Measurements from ENCODE around the gene PLEKHJ1.

The PLEKHJ1 gene

GRCh38 chr19:2230033-2230531 lies 6.0 kb downstream of the PLEKHJ1 start:
- no peaks in the 10 kb centered on the region for H3K4me1 ChIP-seq (ENCODE audit: control insufficient read depth, insufficient read depth, low read length, poor library complexity, severe bottlenecking)
- H3K27ac ChIP-seq (ENCODE audit: low read depth, low read length, severe bottlenecking) = peak overlapping the region; percentile 10
- 97% methylated on average over 43 of the region's 43 CpGs for WGBS, 2 experiments (ENCODE audit: insufficient coverage in 2 of 2)
- H3K9me3 ChIP-seq (ENCODE audit: control insufficient read depth, low read length) = no peaks in the 10 kb centered on the region
- H3K4me3 ChIP-seq (ENCODE audit: extremely low read depth, insufficient read depth, low read length, poor library complexity, severe bottlenecking) = no peak overlapping the region
- H3K36me3 ChIP-seq (ENCODE audit: control insufficient read depth, insufficient read depth, low read length) = peaks cover 67% of the 10 kb centered on the region

GRCh38 chr19:2229103-2230032 lies 6.8 kb downstream of the PLEKHJ1 start:
- Histone ChIP-seq H3K4me3 (ENCODE audit: extremely low read depth, insufficient read depth, low read length, poor library complexity, severe bottlenecking) (no peak overlapping the region), H3K36me3 (ENCODE audit: control insufficient read depth, insufficient read depth, low read length) (peaks cover 70% of the 10 kb centered on the region), H3K9me3 (ENCODE audit: control insufficient read depth, low read length) (no peaks in the 10 kb centered on the region), H3K27ac (ENCODE audit: low read depth, low read length, severe bottlenecking) (no peak overlapping the region), H3K4me1 (ENCODE audit: control insufficient read depth, insufficient read depth, low read length, poor library complexity, severe bottlenecking) (no peaks in the 10 kb centered on the region)
- 95 to 97% methylated on average over 35 to 39 of the region's 45 CpGs for WGBS, 2 experiments (ENCODE audit: insufficient coverage in 2 of 2)

DNA sequence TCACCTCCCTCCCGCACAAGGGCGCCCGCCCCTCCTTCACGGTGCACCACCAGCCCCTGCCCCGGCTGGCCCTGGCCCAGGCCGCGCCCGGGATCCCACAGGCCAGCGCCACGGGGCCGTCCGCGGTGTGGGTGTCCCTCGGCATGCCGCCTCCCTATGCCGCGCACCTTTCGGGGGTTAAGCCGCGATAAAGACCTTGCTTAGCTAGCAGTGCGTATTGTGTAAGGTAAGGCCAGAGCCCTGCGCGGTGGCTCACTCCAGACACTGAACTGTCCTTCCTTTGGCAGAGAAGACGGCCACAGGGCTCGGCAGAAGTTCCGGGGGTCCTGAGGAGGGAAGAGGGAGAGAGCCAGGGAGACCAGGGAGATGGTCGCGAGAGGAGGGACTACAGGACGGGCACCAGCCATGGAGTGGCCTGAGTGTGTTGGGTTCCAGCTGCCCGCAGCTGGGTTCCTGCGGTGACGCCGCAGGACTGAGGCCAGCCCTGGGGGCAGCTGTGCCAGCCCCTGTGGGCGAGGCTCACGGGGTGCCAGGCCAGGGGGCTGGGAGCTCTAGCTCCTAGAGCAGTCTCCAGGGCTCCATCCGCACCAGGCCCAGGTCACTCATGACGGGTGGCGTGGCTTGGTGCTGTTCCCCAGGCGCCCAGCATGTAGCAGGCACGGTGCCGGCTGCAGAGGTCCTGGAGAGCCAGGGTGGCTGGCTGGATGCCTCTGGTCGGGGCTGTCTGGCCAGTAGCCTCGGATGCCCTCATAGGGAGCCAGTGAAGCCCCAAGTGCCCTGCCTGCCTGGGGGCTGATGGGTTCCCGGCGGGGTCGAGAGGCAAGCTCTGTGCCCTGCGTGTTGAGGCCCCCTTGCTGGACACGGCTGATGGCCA lies 7.7 kb downstream of the PLEKHJ1 start:
- Histone ChIP-seq H3K4me3 (ENCODE audit: extremely low read depth, insufficient read depth, low read length, poor library complexity, severe bottlenecking) (no peak overlapping the region), H3K9me3 (ENCODE audit: control insufficient read depth, low read length) (no peaks in the 10 kb centered on the region), H3K36me3 (ENCODE audit: control insufficient read depth, insufficient read depth, low read length) (peaks cover 69% of the 10 kb centered on the region), H3K27ac (ENCODE audit: low read depth, low read length, severe bottlenecking) (no peak overlapping the region), H3K4me1 (ENCODE audit: control insufficient read depth, insufficient read depth, low read length, poor library complexity, severe bottlenecking) (no peaks in the 10 kb centered on the region)
- 97% methylated on average over 41 to 48 of the region's 48 CpGs for WGBS, 2 experiments (ENCODE audit: insufficient coverage in 2 of 2)

DNA sequence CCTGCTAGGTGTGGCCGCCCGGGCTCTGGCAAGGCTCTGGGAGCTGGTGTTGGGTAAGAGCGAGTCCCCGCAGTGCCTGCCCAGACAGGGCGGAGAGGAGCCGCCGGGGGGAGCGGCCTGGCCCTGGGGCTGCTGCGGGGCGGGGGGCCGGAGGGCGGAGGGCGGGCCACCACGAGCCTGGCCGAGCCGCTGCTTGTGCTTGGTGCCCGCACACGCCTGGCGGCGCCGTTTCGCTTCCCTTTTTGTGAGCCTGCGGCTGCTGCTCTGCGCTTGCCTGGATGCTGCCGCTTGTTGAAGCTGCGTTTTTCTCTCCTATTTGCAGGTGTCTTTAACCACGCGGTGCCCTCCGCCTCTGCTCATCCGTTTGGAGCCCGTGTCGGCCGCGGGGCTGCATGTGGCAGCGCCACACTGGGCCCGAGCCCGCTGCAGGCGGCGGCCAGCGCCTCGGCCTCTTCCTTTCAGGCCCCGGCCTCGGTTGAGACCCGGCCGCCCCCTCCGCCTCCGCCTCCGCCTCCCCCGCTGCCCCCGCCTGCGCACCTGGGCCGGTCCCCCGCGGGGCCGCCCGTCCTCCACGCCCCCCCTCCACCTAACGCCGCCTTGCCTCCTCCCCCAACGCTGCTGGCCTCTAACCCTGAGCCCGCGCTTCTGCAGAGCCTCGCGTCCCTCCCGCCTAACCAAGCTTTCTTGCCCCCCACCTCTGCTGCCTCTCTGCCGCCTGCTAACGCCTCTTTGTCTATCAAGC lies 8.5 kb downstream of the PLEKHJ1 start:
- WGBS, 2 experiments (ENCODE audit: insufficient coverage in 2 of 2) = 96 to 97% methylated on average over 32 to 46 of the region's 67 CpGs
- H3K9me3 ChIP-seq (ENCODE audit: control insufficient read depth, low read length) = no peaks in the 10 kb centered on the region
- no peak overlapping the region for H3K27ac ChIP-seq (ENCODE audit: low read depth, low read length, severe bottlenecking)

GRCh38 chr19:2226840-2227360 lies 9.2 kb downstream of the PLEKHJ1 start:
- H3K4me3 ChIP-seq (ENCODE audit: extremely low read depth, insufficient read depth, low read length, poor library complexity, severe bottlenecking) = no peak overlapping the region
- 95 to 96% methylated on average over 48 to 53 of the region's 53 CpGs for WGBS, 2 experiments (ENCODE audit: insufficient coverage in 2 of 2)
- H3K36me3 ChIP-seq (ENCODE audit: control insufficient read depth, insufficient read depth, low read length) = peaks cover 64% of the 10 kb centered on the region
- no peaks in the 10 kb centered on the region for H3K4me1 ChIP-seq (ENCODE audit: control insufficient read depth, insufficient read depth, low read length, poor library complexity, severe bottlenecking)
- no peak overlapping the region for H3K27ac ChIP-seq (ENCODE audit: low read depth, low read length, severe bottlenecking)
- H3K9me3 ChIP-seq (ENCODE audit: control insufficient read depth, low read length) = no peaks in the 10 kb centered on the region

More for the DNA sequence above, 8.5 kb downstream of the PLEKHJ1 start:
- no peak overlapping the region for H3K4me3 ChIP-seq (ENCODE audit: extremely low read depth, insufficient read depth, low read length, poor library complexity, severe bottlenecking)
- peaks cover 63% of the 10 kb centered on the region for H3K36me3 ChIP-seq (ENCODE audit: control insufficient read depth, insufficient read depth, low read length)
- no peaks in the 10 kb centered on the region for H3K4me1 ChIP-seq (ENCODE audit: control insufficient read depth, insufficient read depth, low read length, poor library complexity, severe bottlenecking)

GRCh38 chr19:2226051-2226839 lies 9.9 kb downstream of the PLEKHJ1 start:
- Histone ChIP-seq H3K36me3 (ENCODE audit: control insufficient read depth, insufficient read depth, low read length) (peaks cover 70% of the 10 kb centered on the region), H3K4me3 (ENCODE audit: extremely low read depth, insufficient read depth, low read length, poor library complexity, severe bottlenecking) (no peak overlapping the region), H3K27ac (ENCODE audit: low read depth, low read length, severe bottlenecking) (no peak overlapping the region), H3K4me1 (ENCODE audit: control insufficient read depth, insufficient read depth, low read length, poor library complexity, severe bottlenecking) (no peaks in the 10 kb centered on the region), H3K9me3 (ENCODE audit: control insufficient read depth, low read length) (no peaks in the 10 kb centered on the region)
- 97 to 98% methylated on average over 57 to 59 of the region's 59 CpGs for WGBS, 2 experiments (ENCODE audit: insufficient coverage in 2 of 2)

GRCh38 chr19:2225415-2226050 lies 10.6 kb downstream of the PLEKHJ1 start:
- no peak overlapping the region for H3K27ac ChIP-seq (ENCODE audit: low read depth, low read length, severe bottlenecking)
- no peaks in the 10 kb centered on the region for H3K4me1 ChIP-seq (ENCODE audit: control insufficient read depth, insufficient read depth, low read length, poor library complexity, severe bottlenecking)
- no peaks in the 10 kb centered on the region for H3K9me3 ChIP-seq (ENCODE audit: control insufficient read depth, low read length)
- WGBS, 2 experiments (ENCODE audit: insufficient coverage in 2 of 2) = 97 to 98% methylated on average over 32 of the region's 32 CpGs
- H3K36me3 ChIP-seq (ENCODE audit: control insufficient read depth, insufficient read depth, low read length) = peaks cover 68% of the 10 kb centered on the region
- no peak overlapping the region for H3K4me3 ChIP-seq (ENCODE audit: extremely low read depth, insufficient read depth, low read length, poor library complexity, severe bottlenecking)

GRCh38 chr19:2224754-2225349 lies 11.3 kb downstream of the PLEKHJ1 start:
- H3K27ac ChIP-seq (ENCODE audit: low read depth, low read length, severe bottlenecking) = no peak overlapping the region
- H3K4me1 ChIP-seq (ENCODE audit: control insufficient read depth, insufficient read depth, low read length, poor library complexity, severe bottlenecking) = no peaks in the 10 kb centered on the region
- H3K4me3 ChIP-seq (ENCODE audit: extremely low read depth, insufficient read depth, low read length, poor library complexity, severe bottlenecking) = no peak overlapping the region
- WGBS, 2 experiments (ENCODE audit: insufficient coverage in 2 of 2) = 95% methylated on average over 13 of the region's 13 CpGs
- no peaks in the 10 kb centered on the region for H3K9me3 ChIP-seq (ENCODE audit: control insufficient read depth, low read length)
- H3K36me3 ChIP-seq (ENCODE audit: control insufficient read depth, insufficient read depth, low read length) = peaks cover 65% of the 10 kb centered on the region

DNA sequence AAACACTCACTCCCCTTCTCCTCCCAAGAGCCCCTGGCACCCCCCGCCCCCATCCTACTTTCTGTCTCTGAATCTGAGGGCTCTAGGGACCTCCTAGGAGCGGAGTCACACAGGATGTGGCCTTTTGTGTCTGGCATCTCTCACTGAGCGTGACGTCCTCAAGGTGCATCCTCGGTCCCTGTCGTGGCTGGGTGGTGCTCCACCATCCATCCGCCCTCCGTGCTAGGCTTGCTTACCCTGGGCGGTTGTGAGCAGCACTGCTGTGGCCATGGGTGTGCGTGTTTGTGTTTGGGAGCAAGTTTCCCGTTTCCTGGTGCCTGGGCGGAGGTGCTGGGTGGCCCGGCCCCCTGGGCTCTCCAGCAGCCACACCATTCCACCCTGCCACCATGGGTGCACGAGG lies 12.2 kb downstream of the PLEKHJ1 start:
- no peaks in the 10 kb centered on the region for H3K9me3 ChIP-seq (ENCODE audit: control insufficient read depth, low read length)
- H3K27ac ChIP-seq (ENCODE audit: low read depth, low read length, severe bottlenecking) = no peak overlapping the region
- H3K4me3 ChIP-seq (ENCODE audit: extremely low read depth, insufficient read depth, low read length, poor library complexity, severe bottlenecking) = no peak overlapping the region
- H3K4me1 ChIP-seq (ENCODE audit: control insufficient read depth, insufficient read depth, low read length, poor library complexity, severe bottlenecking) = no peaks in the 10 kb centered on the region
- WGBS, 2 experiments (ENCODE audit: insufficient coverage in 2 of 2) = 97 to 98% methylated on average over 9 to 12 of the region's 14 CpGs
- H3K36me3 ChIP-seq (ENCODE audit: control insufficient read depth, insufficient read depth, low read length) = peaks cover 63% of the 10 kb centered on the region
